HEK293T (cell line): ENCODE results near the gene CST4.

Experiments used
- ARNT ChIP-seq: fragments of 450-650 bp; IDR thresholded peaks from 2 replicates; pipeline ENCODE4 v1.6.1; 2017; ENCODE audit warnings: mild to moderate bottlenecking
- CTBP1 ChIP-seq: fragments of 450-650 bp; IDR thresholded peaks from 2 replicates; pipeline ENCODE4 v1.6.1; 2016; ENCODE audit warnings: borderline replicate concordance
- ELF4 ChIP-seq: fragments of 450-650 bp; IDR thresholded peaks from 2 replicates; pipeline ENCODE4 v1.6.1; 2017; ENCODE audit warnings: antibody characterized with exemption
- LEF1 ChIP-seq: fragments of 450-650 bp; IDR thresholded peaks from 2 replicates; pipeline ENCODE4 v1.6.1; 2017; ENCODE audit warnings: mild to moderate bottlenecking, borderline replicate concordance
- SP1 ChIP-seq: fragments of 450-650 bp; IDR thresholded peaks from 2 replicates; pipeline ENCODE4 v1.6.1; 2017
- ZNF384 ChIP-seq: fragments of 450-650 bp; IDR thresholded peaks from 2 replicates; pipeline ENCODE4 v1.6.1; 2016
- TF ChIP-seq, protein P1 (sequence below): fragments of 450-650 bp; IDR thresholded peaks from 2 replicates; pipeline ENCODE4 v1.6.1; 2016

DNA sequence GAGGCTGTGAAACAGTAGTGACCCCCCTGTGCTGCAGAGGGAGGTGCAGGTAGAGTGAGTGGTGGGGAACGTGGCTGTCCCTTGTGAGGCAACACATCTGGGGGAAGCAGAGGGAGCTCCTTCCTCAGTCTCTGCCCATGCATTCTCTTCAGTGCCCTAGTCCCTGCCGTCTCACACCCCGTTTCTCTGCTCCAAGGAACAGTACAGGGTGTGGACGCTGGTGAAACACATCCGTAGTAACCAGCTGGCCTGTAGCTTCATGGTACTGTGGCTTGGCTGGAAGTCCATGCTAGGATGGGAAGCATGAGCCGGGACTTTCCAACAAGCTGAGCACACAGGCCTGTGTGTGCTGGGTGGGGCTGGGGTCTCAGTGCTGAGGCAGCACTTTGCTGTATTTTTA is 25.7 kb downstream of the CST4 start:
- TF ChIP-seq SP1: no peak
- no peak for TF ChIP-seq CTBP1
- TF ChIP-seq LEF1: no peak
- no peak for TF ChIP-seq ELF4
- no peak for TF ChIP-seq ZNF384
- TF ChIP-seq, protein P1, sequence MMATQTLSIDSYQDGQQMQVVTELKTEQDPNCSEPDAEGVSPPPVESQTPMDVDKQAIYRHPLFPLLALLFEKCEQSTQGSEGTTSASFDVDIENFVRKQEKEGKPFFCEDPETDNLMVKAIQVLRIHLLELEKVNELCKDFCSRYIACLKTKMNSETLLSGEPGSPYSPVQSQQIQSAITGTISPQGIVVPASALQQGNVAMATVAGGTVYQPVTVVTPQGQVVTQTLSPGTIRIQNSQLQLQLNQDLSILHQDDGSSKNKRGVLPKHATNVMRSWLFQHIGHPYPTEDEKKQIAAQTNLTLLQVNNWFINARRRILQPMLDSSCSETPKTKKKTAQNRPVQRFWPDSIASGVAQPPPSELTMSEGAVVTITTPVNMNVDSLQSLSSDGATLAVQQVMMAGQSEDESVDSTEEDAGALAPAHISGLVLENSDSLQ: no peak
- TF ChIP-seq ARNT: no peak
